OCI-LY3 (cell line): ENCODE results near the gene ARMC9.

Experiments
- CTCF ChIP-seq: fragments of 200-600, 300-600 bp; sonication (generic); IDR thresholded peaks from 2 replicates; pipeline ENCODE4 v1.5.1; 2014; ENCODE audit warnings: antibody characterized with exemption, low read length, low read depth
- EZH2phosphoT487 ChIP-seq: fragments of 200-600 bp; shearing (Covaris generic); IDR thresholded peaks from 2 replicates; pipeline ENCODE4 v1.6.1; 2018; ENCODE audit warnings: antibody characterized with exemption, mixed run types, low read depth

- no peak for TF ChIP-seq CTCF
- no peak for TF ChIP-seq EZH2phosphoT487
Measured at GRCh38 chr2:231221761-231222160, 23.3 kb downstream of the ARMC9 start.
